ENCODE data around the gene PPP3R1.
A peak's percentile ranks its signal among the peaks of the same experiment; 100 is the strongest.

Gene PPP3R1

DNA sequence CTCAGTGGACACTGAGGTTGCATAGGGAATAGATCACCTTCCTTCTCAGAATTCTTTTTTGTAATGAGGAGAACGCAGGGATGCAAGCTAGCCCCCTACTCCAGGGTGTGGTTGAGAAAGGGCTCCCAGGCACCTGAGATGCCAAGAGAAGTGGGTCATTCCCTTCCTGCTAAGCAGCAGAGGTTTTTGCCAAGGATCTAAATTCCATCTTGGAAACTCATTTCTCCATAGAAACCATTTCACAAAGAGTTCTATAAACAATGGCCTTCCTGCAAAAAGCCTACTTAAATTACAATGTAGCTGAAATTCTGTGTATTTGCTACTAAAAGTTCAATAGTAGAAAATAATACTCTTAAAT lies 3.7 kb upstream of the PPP3R1 start:
- DNase-seq (ENCODE audit: low read depth) = no peak

DNA sequence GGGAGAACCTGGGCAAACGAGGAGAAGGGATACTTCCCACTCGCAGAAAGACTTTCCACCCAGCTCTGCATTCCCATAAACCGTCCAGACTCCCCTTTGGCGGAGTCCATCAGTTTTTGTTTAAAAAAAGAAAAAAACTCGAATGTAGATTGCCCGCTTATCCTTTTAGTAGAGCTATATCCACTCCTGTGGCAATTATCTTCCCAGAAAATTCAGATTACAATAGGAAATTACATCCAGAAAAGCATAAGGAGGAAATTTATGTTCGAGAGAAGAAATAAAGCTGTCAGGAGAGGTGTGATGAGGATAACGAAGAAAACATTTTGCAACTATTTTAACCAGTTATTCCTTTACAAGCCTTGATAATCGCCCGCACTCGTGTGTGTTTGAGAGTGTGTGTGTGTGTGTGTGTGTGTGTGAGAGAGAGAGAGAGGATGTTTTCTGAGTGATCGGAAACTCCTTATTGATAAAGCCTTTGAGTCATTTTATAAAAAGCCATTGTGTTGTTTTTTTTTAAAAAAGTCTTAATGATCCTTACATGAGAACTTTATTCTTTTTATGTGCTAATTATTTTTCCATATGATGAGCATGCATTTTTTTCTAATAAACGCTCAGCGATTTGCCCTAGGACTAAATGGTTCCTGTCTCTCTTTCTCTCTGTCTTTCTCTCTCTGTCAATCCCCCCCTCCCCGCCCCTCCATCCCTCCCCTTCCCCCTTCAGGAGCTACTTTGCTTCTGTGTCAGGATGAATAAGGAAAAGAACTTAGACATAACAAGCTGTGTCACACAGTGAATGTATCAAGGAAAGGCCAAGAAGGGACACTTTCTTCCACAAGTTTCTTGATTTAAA lies 1.1 kb upstream of the PPP3R1 start:
- DNase-seq (ENCODE audit: low read depth) = no peak

DNA sequence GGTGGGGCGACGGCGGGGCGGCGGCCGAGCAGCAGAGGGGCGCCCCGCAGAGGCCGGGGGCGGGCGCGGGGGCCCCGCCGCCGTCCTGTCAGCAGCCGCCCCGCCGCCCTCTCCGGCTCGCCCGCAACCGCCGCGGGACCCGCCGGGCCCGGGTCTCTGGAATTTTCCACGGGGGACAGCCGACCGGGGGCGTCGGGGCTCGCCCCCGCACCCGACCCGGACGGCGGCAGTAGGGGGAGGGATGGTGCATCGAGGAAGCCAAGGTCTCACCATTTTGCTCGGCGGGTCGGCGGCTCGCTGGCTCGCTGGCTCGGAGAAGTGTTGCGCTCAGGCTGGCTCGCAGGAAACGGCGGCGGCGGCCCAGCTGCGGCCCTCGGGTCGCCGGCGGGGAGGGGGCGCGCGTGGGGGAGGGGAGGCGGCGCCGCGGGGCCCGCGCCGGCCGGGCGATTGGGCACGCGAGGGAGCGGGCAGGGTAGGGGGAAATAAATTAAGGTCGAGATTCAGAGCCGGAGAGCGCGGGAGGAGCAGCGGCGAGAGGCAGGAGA lies 405 bp downstream of the PPP3R1 start:
- peak; percentile 27 for DNase-seq (ENCODE audit: low read depth)

DNA sequence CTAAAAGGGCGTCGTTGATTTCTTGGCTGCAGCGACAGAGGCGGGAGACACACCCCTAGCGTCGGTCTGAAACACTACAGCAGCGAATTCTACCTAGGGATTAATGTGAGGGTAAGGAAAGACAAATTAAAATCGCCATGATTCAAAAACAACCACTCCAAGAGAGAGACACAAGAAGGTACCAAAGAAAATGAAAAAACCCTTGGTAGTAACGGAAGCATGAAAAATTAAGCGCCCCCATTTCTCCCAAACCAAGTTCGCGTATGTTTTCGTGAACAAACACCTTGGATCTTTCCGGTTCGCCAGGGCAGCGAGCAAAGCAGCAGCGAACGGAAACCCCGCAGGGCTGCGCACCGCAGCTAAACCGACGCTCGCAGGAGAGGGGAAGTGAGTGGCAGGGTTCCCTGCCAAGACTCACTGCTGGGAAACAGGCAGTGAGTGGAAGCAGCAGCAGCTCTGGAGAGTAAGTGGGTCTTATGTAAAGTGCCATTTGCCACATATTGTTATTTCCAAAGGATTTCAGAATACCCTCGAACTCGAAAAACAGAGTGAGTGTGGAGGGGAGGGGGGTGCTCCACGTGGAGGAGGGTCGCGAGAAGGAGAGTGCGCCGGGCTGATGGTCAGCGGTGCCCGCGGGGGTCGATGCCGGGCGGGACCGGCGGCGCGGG lies 1.0 kb downstream of the PPP3R1 start:
- peak; percentile 68 for DNase-seq (ENCODE audit: low read depth)

DNA sequence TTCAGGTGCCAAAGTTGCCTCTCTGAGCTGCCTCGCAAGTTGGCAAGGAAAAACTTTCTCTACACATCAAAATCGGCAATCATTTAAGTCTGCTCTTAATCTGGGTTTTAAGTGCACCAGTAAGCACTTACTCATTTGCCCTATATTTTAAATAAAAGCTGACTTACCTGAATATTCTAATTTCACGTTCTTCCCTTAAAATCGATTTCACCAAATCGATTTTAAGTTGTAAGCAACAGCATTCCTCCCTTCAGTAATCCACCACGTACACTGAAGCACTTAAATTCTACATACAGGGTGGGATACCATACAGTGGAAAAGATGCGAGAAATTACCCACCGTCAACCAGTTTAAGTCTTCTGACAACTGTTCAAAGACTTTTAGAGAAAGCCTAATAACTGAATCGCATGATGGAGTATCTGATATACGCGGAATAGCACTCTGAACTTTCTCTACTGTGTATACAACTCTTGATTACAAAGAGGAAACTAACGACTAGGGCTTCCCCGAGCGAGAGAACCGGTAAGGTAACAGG lies 1.6 kb downstream of the PPP3R1 start:
- no peak for DNase-seq (ENCODE audit: low read depth)

DNA sequence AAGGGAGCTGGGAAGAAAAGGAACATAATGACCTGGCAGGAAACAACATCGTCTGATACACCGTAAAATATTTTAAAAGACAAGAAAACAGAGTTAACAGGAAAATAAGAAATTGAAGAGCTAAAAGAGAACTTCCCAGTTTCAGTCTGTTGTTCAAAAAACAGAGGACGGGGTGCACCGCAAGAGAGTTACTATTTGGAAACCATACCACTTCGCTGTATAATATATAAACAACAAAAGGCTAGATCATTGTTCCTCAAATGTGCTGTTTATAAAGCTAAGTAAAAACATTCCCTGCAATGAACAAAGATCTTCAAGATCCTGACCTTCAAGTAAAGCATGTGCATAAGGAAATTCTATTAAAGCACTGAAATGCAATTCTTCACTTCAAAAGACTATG lies 2.1 kb downstream of the PPP3R1 start:
- no peak for DNase-seq (ENCODE audit: low read depth)

DNA sequence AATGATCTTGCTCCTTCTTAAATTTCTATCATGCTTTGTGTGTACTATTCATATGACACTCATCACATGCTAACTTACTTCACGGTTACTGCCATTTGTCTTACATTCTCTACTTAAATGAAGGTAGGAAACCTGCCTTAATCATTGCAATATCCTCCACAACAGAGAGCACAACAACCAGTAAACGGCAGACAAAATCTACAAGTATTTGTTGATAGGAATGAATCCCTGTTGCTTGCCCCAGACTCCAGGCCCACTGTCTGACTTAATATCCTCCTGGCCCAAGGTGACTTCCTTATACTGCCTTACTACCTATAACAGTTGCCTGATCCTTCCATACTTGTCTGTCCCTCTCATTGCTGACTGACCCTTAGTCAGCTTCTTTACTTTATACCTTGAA lies 3.5 kb downstream of the PPP3R1 start:
- DNase-seq (ENCODE audit: low read depth) = no peak

DNA sequence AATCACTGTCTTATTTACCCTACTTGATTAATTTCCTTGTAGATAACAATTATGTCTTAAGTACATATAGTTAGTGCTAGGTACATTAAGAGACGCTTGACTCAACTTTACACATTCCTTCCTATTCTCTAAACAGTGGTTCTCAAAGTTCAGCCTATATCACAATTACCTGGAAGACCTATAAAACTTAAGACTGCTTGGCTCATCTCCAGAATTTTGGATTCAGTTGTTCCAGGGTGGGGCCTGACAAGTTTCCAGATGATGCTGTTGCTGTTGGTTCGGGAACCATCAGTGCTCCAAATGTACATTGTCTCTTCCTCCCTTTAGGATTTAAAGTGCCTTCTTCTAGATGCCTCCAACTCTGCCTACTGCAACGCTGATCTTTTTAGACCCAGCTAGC lies 4.0 kb downstream of the PPP3R1 start:
- DNase-seq (ENCODE audit: low read depth) = no peak

DNA sequence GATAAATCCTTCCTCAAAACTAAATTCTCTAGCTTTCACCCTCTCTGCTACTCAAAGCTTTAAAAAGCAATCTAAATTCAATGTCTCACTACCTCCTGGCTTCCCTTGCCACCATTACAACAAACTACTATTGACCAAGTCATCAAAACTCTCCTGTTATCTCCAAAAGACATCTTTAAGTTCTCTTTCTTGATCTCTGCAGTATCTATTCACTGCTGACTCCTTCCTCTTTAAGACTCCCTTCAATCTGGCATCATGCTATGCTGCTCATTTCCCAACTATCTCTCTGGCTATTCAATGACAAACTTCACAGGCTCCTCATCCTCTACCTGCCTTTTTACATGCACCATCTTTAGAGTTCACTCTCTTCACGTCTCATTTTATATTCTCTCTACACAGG lies 5.9 kb downstream of the PPP3R1 start:
- DNase-seq (ENCODE audit: low read depth) = no peak

DNA sequence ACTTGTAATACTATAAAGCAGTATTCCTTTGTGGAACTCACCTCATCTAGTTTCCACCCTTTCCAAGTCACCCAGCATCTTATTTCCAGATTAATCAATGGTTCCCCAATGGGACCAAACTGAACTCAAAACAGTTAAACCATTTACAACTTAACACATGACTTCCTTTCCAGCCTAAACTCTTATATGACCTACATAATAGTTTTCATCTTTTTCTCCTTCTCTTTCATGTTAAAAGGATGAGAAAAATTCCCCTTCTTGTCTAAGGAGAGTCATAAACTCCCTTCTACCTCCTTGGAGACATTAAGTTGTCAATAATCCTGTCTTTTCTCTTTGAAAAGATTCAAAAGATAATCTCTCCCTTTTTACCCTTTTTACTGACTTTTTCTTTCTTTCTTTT lies 6.7 kb downstream of the PPP3R1 start:
- DNase-seq (ENCODE audit: low read depth) = no peak

DNA sequence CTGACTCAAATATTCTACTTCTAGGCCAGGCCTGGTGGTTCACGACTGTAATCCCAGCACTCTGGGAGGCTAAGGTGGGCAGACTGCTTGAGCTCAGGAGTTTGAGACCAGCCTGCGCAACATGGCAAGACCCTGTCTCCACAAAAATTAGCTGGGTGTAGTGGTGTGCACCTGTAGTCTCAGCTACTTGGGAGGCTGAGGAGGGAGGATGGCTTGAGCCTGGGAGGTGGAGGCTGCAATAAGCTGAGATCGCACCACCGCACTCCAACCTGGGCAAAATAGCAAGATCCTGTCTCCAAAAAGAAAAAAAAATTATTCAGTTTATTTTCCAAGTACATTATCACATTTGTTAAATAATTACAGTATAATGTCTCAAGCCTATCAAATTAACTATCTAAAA lies 7.3 kb downstream of the PPP3R1 start:
- DNase-seq (ENCODE audit: low read depth) = no peak

DNA sequence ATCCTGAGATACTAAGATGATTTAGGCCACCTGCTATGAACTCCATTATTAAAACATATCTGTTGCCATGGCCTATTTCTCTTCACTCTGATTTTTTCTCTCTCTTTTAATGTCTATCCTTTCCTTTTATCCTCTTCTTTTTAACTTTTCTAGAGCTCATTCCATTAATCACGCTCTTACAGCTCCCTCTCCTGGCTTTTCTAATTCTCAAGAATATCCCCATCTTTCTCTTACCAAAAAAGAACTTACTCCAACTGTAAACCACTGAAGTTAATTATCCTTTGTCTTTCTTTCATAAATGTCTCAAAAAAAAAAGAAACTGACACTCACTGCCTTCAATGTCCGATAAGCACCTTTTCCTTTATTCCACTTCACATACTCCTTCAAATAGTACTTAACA lies 7.9 kb downstream of the PPP3R1 start:
- DNase-seq (ENCODE audit: low read depth) = no peak

DNA sequence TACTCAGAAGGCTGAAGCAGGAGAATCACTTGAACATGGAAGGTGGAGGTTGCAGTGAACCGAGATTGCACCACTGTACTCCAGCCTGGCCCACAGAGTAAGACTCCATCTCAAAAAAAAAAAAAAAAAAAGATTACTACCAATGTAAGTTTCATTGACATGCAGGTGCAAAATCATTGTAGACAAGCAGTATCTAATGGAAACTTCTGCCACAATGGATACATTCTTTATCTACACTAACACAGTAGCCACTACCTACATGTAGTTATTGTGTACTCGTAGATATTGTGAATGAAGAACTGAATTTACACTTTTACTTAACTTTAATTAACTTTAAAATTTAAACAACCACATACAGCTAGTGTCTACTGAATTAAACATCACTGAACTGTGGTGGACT lies 10.6 kb downstream of the PPP3R1 start:
- no peak for DNase-seq (ENCODE audit: low read depth)

DNA sequence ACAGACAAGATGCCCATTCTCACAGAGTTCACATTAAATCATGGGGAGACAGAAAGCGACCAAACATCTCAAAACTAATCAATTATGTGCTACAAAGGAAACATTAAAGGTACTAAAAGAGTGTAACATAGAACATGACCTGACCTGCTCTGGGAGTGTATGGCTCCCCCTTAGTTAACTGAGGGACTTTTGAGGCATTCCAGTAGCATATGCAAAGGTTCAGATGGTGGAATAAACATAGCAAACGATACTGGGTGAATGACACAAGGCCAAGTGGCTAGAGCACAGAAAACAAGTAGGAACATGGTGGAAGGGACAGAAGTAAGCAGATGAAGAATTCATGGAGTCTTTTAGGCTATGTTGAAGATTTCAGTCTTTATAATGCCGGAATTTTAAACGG lies 11.9 kb downstream of the PPP3R1 start:
- no peak for DNase-seq (ENCODE audit: low read depth)

DNA sequence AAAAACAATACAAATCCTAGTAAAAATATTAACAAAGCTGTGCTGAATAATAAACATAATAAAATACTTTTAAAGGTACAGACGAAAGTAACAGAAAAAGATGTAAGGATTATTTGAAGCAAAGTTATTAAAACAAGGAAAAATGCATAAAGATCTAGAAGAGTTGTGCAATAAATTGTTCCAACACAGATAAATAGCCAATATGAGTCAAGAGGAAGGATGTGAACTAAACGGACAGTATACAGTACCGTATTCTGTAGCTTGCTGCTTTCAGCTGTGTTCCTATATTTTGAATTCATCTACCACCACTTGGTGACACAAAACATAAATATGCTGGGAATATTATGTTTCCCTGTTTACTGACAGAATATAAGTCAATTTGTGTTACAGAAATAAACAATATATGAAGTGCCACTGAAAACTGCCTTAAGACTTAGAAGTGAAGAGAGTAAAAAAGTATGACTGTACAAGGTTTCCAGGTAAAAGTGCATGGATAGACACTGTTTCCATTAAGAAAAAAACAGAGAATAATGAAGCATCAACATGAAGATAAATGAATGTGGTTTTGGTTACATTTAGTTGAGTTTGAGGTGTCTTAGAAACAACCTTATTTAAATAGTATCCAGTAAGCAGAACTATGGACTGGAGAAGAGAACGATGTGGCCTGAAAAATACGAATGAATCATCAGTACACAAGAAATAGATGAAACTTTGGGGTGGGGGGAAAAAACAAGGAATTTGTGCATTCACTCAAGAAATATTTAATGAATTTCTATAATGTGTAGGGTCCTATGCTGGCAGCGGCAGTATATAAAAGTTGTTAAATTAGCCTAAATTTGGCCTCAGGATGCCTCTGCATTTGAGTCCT lies 13.1 kb downstream of the PPP3R1 start:
- no peak for DNase-seq (ENCODE audit: low read depth)

DNA sequence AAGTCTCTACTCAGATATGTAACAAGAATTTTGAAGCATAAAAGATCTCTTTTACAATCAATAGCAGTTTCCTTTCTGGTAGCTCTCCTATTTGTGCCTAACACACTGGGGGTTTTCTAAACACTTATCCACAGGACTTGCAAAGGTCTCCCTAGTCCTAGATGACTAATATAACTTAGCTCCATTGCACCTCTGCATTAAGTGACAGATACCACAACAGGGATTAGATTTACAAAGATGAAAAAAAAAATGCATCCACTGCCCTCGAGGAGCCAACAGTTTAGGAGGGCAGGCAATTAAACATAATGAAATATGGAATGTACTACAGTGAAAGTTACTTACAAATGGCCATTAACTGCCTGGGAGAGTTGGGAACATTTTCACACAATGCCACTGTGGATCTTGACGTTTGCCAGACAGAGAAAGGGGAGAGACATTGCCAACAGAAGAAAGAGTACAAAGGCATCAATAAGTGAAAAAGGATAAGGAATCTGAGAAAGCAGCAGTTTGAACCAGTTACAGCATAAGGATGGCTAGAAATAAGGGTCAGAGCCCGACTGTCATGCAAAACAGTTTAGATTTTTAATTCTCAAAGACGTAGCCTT lies 14.3 kb downstream of the PPP3R1 start:
- DNase-seq (ENCODE audit: low read depth) = no peak

DNA sequence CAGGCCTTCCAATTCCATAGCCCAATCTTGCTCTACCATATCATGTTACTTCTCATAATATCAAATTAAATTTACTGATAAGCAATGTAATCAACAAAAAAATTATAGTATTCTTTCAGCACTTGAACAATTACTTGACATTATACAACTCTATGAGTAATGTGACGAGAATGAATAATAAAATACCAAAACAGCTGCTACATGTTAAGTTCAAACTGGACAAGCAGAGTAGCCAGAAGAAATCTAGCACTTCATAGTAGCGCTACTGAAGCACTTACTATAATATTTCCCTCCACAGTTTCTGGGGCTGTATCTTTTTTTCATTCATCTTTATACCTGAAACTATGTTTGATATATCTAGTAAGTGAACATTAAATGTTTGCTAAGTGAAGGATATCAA lies 14.9 kb downstream of the PPP3R1 start:
- no peak for DNase-seq (ENCODE audit: low read depth)

DNA sequence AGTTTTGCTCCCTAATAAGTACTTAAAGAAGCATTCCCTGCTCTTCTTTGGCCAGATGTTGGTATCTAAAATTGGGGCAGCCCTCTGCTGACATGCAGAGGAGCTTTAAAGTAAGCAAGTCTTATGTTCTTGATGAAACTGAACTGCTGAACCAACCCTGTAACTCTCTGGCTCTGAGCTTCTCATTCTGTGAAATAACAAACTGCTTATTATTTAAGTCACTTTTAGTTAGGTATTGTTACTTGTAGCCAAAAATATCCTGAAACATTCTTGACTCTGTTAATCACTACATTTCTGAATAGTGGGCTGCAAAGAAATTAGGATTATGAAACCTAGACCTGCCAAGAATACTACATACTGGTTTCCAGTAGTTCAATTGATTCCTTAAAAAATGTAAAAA lies 15.5 kb downstream of the PPP3R1 start:
- no peak for DNase-seq (ENCODE audit: low read depth)

DNA sequence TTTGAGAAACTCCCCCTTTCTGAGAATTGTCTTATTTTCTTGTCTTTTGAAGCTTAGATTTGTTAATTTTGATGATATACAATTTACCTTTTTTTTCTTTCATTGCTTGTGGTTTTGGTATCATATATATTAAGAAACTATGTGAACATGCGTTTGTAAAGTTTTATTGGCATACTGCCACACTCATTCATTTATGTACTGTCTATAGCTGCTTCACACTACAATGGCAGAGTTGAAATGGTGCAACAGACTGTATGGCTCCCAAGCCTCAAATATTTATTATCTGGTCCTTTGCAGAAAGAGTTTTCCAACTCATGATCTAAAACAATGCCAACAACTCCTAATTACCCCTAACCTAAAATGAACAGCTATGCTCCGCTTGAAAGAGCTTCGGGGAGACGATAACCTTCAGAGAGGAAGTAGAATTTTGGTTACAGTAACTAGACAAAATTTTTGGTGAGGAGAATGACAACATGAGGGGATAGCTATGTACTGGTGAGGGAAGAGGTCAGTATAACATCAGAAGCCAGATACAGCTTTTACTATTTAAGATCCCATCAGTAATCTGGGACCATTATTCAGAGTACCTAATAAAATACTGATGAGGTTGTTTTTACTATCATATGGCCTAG lies 16.1 kb downstream of the PPP3R1 start:
- no peak for DNase-seq (ENCODE audit: low read depth)

DNA sequence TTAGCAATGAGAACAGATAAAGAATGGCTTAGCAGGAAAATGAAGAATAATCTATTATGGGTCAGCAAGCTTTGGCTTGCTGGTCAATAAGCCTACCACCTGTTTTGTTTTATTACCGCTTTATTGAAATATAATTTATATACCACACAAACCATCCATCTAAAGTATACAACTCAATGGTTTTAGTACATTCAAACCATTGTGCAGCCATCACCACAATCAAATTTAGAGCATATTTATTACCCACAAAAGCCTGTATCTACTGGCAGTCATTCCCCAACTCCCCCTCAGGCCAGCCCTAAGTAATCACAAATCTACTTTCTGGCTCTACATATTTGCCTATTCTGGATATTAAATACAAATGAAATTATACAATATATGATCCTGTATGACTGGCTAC lies 17.2 kb downstream of the PPP3R1 start:
- no peak for DNase-seq (ENCODE audit: low read depth)

DNA sequence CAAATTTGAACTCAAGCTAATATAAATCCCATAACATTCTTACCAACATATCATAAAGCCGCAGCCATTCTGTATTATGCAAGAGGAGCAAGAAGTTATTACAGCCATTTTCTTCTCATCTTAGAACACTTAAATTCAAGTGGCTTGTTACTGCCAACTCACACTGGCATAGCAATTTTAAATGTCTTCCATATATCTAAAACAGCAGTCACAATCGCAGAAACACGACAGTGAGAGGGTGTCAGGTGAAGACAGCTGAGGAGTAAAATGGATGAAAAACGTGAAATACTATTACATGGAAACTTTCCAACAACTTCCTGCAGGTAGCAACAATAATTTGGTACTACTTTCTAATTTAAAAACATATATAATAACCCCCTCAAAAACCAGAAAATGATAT lies 17.9 kb downstream of the PPP3R1 start:
- no peak for DNase-seq (ENCODE audit: low read depth)

DNA sequence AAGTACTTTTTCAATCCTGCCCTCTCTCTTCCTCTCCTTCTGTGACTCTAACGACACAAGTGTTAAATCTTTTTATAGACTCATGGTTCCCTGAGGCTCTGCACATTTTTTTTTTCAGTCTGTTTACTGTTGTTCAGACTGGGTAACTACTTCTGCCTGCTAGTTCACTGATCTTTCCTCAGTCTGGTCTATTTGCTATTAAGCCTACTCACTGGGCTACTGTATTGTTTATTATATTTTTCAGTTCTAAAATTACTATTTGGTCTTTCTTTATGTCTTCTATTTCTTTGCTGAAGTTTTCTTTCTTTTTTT lies 21.3 kb downstream of the PPP3R1 start:
- no peak for DNase-seq (ENCODE audit: low read depth)

All from T-helper 22 cell (primary cell).